Omental fat pad (tissue), 4 donors: ENCODE measurements around the gene COL4A1. TPM values are rescaled to one million over a fixed set of nuclear protein-coding genes. Genes with fewer than 3 reads are reported as not detected.

ENCODE experiments used
- ATAC-seq: fragments of 150-250 bp; one replicate; pipeline ENCODE4 v1.9.1; 2016; ENCODE audit warnings: mild to moderate bottlenecking, moderate library complexity; ENCODE audit not compliant: low FRiP score
- DNase-seq: peaks from one replicate; pipeline ENCODE4 v3.0.0-alpha.2; 2019; ENCODE audit warnings: low spot score
- CTCF ChIP-seq, 3 donors: fragments of 450-650 bp; IDR thresholded peaks; one replicate each; pipeline ENCODE4 v1.5.1; 2016 to 2017; ENCODE audit warnings: antibody characterized with exemption in 3 of 3, mild to moderate bottlenecking in 3 of 3, moderate library complexity in 2 of 3
- total RNA-seq, 4 donors: library from RNA; depleted of rRNA; stranded (reverse); fragments of >200 nt; gene quantifications; one replicate each; pipeline ENCODE4 v1.1.0, GENCODE V29; 2016

Gene COL4A1
- total RNA-seq, 4 donors from 2014 or later: 611 to 1,113 (median 995) TPM

GRCh38 chr13:110351636-110352420, 44.9 kb upstream of the COL4A1 start:
- no peak for DNase-seq
- no peak for TF ChIP-seq CTCF (IDR thresholded peaks at IDR 0.05)
- ATAC-seq: no peak

GRCh38 chr13:110350509-110350908, 43.6 kb upstream of the COL4A1 start:
- no peak for TF ChIP-seq CTCF (IDR thresholded peaks at IDR 0.05)
- ATAC-seq (no peak), DNase-seq (no peak)

GRCh38 chr13:110350049-110350448, 43.1 kb upstream of the COL4A1 start:
- ATAC-seq: no peak
- no peak for DNase-seq
- TF ChIP-seq CTCF (IDR thresholded peaks at IDR 0.05): no peak

- ATAC-seq (no peak), DNase-seq (no peak)
- TF ChIP-seq CTCF (IDR thresholded peaks at IDR 0.05): no peak
Observed at GRCh38 chr13:110349239-110349638, 42.3 kb upstream of the COL4A1 start.

GRCh38 chr13:110348309-110349105, 41.5 kb upstream of the COL4A1 start:
- no peak for TF ChIP-seq CTCF (IDR thresholded peaks at IDR 0.05)
- no peak for ATAC-seq
- DNase-seq: no peak

GRCh38 chr13:110347535-110348308, 40.8 kb upstream of the COL4A1 start:
- peak; percentile 60 for ATAC-seq

More at GRCh38 chr13:110347535-110348308, 40.8 kb upstream of the COL4A1 start:
- DNase-seq: no peak
- TF ChIP-seq CTCF (IDR thresholded peaks at IDR 0.05): no peak
